ENCODE results near the gene SEC31A. TPM values are rescaled to one million over a fixed set of nuclear protein-coding genes. Genes with fewer than 3 reads are reported as not detected.

SEC31A gene
- total and polyA plus RNA-seq, 7 experiments from 2014 or later: 130 to 168 (median 147) TPM

DNA sequence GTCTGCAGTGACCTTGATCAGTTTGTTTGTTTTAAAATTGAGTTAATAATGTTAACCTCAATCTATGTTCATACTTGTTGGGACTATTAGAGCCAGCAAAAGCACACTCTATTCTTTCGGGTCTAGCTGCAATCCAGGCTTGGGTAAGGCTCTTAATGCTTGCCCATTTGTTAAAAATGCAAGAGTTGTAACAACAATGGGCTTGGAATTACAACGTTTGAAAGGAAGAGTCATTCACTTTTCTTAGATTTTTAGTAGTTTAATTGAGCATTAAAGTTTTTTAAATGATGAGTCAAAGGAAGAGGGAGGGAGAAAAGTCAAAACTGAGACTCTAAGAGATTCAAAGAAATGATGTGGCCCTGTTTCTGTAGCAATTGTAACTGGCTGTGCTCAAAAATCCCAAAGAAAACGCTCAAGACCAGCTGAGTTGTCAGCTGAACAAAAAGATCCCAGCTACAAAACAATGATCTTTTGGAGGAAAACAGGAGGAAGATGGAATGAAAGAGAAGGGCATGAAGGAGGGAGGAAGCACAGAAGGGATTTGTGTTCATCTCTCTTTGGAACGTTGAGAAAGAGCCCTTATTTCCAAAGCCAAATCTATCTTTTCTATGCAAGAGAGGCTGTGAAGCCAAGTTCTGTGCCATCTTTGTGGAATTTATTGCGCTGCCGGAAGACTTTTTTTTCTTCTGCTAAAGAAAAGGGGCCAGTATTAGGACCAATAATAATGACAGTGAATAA lies 97.9 kb downstream of the SEC31A start:
- POLR2A ChIA-PET: no interaction called here
- H3K36me3 ChIP-seq (ENCODE audit: control insufficient read depth in 2 of 3, insufficient read depth in 3 of 3, low read length in 3 of 3): no peaks in the 10 kb centered on the region
- no peaks in the 10 kb centered on the region for H3K27me3 ChIP-seq (ENCODE audit: control insufficient read depth in 2 of 2, insufficient read depth in 2 of 2, low read length in 2 of 2)
- peaks cover 5 to 14% (median 8%) of the 10 kb centered on the region in 7 donors for H3K4me1 Mint-ChIP-seq
- H3K27ac Mint-ChIP-seq: no peak overlapping the region
- ATAC-seq (no peak), DNase-seq (no peak)
- no peaks in the 10 kb centered on the region for H3K36me3 Mint-ChIP-seq
- CTCF ChIA-PET: no interaction called here
- no peak overlapping the region for H3K4me3 Mint-ChIP-seq
- H3K27ac ChIP-seq (ENCODE audit: low read depth, low read length): no peak overlapping the region
- no peak overlapping the region for H3K4me3 ChIP-seq (ENCODE audit: low read length)
- H3K9me3 ChIP-seq (ENCODE audit: control insufficient read depth in 2 of 3, low read length in 3 of 3): no peaks in the 10 kb centered on the region
- intact Hi-C loops (cut with micrococcal nuclease): no loop called here
- H3K27me3 Mint-ChIP-seq: peaks cover 17 to 48% (median 27%) of the 10 kb centered on the region in 5 donors
- peaks cover 0 to 5% of the 10 kb centered on the region in 2 donors for H3K4me1 ChIP-seq (ENCODE audit: control insufficient read depth in 2 of 2, insufficient read depth in 2 of 2, low read length in 2 of 2)
- no peaks in the 10 kb centered on the region for H3K9me3 Mint-ChIP-seq

- H3K4me3 Mint-ChIP-seq: peak overlapping the region in 1 of 10 donors; percentile 8
- H3K9me3 Mint-ChIP-seq: no peaks in the 10 kb centered on the region
- no peaks in the 10 kb centered on the region for H3K36me3 ChIP-seq (ENCODE audit: control insufficient read depth in 2 of 3, insufficient read depth in 3 of 3, low read length in 3 of 3)
- no peaks in the 10 kb centered on the region for H3K4me1 ChIP-seq (ENCODE audit: control insufficient read depth in 2 of 2, insufficient read depth in 2 of 2, low read length in 2 of 2)
- intact Hi-C loops (cut with micrococcal nuclease): no loop called here
- CTCF ChIA-PET: no interaction called here
- H3K27me3 Mint-ChIP-seq: peaks cover 2 to 38% (median 20%) of the 10 kb centered on the region in 5 donors
- no peaks in the 10 kb centered on the region for H3K27me3 ChIP-seq (ENCODE audit: control insufficient read depth in 2 of 2, insufficient read depth in 2 of 2, low read length in 2 of 2)
- no peak overlapping the region for H3K4me3 ChIP-seq (ENCODE audit: low read length)
- no peak overlapping the region for H3K27ac ChIP-seq (ENCODE audit: low read depth, low read length)
- ATAC-seq: no peak
- no peaks in the 10 kb centered on the region for H3K9me3 ChIP-seq (ENCODE audit: control insufficient read depth in 2 of 3, low read length in 3 of 3)
- DNase-seq: no peak
- H3K4me1 Mint-ChIP-seq: no peaks in the 10 kb centered on the region
- no peak overlapping the region for H3K27ac Mint-ChIP-seq
- POLR2A ChIA-PET: no interaction called here
- no peaks in the 10 kb centered on the region for H3K36me3 Mint-ChIP-seq
Observed at GRCh38 chr4:82791179-82791578, 99.8 kb downstream of the SEC31A start.

GRCh38 chr4:82790060-82790660 lies 100.8 kb downstream of the SEC31A start:
- peaks cover 0 to 37% (median 15%) of the 10 kb centered on the region in 5 donors for H3K27me3 Mint-ChIP-seq
- no peak overlapping the region for H3K4me3 Mint-ChIP-seq
- ChIA-PET CTCF (no interaction called here), POLR2A (no interaction called here)
- no peaks in the 10 kb centered on the region for H3K9me3 Mint-ChIP-seq
- Histone ChIP-seq H3K27ac (ENCODE audit: low read depth, low read length) (no peak overlapping the region), H3K4me3 (ENCODE audit: low read length) (no peak overlapping the region), H3K9me3 (ENCODE audit: control insufficient read depth in 2 of 3, low read length in 3 of 3) (no peaks in the 10 kb centered on the region), H3K4me1 (ENCODE audit: control insufficient read depth in 2 of 2, insufficient read depth in 2 of 2, low read length in 2 of 2) (no peaks in the 10 kb centered on the region), H3K27me3 (ENCODE audit: control insufficient read depth in 2 of 2, insufficient read depth in 2 of 2, low read length in 2 of 2) (no peaks in the 10 kb centered on the region), H3K36me3 (ENCODE audit: control insufficient read depth in 2 of 3, insufficient read depth in 3 of 3, low read length in 3 of 3) (no peaks in the 10 kb centered on the region)
- DNase-seq (no peak), ATAC-seq (no peak)
- intact Hi-C loops (cut with micrococcal nuclease): no loop called here
- no peaks in the 10 kb centered on the region for H3K36me3 Mint-ChIP-seq
- no peaks in the 10 kb centered on the region for H3K4me1 Mint-ChIP-seq
- no peak overlapping the region for H3K27ac Mint-ChIP-seq

- no peak overlapping the region for H3K4me3 Mint-ChIP-seq
Observed at GRCh38 chr4:82789025-82789776, 101.8 kb downstream of the SEC31A start.

GRCh38 chr4:82787342-82787741 lies 103.6 kb downstream of the SEC31A start:
- Histone ChIP-seq H3K9me3 (ENCODE audit: control insufficient read depth in 2 of 3, low read length in 3 of 3) (no peaks in the 10 kb centered on the region), H3K36me3 (ENCODE audit: control insufficient read depth in 2 of 3, insufficient read depth in 3 of 3, low read length in 3 of 3) (no peaks in the 10 kb centered on the region), H3K27me3 (ENCODE audit: control insufficient read depth in 2 of 2, insufficient read depth in 2 of 2, low read length in 2 of 2) (no peaks in the 10 kb centered on the region), H3K4me1 (ENCODE audit: control insufficient read depth in 2 of 2, insufficient read depth in 2 of 2, low read length in 2 of 2) (no peaks in the 10 kb centered on the region), H3K4me3 (ENCODE audit: low read length) (no peak overlapping the region), H3K27ac (ENCODE audit: low read depth, low read length) (no peak overlapping the region)
- no peak overlapping the region for H3K27ac Mint-ChIP-seq
- H3K4me1 Mint-ChIP-seq: no peaks in the 10 kb centered on the region
- intact Hi-C loops (cut with micrococcal nuclease): no loop called here
- H3K4me3 Mint-ChIP-seq: no peak overlapping the region
- ChIA-PET POLR2A (no interaction called here), CTCF (no interaction called here)
- ATAC-seq (no peak), DNase-seq (no peak)
- no peaks in the 10 kb centered on the region for H3K36me3 Mint-ChIP-seq
- no peaks in the 10 kb centered on the region for H3K9me3 Mint-ChIP-seq
- peaks cover 0 to 28% (median 14%) of the 10 kb centered on the region in 5 donors for H3K27me3 Mint-ChIP-seq

More at GRCh38 chr4:82789025-82789776, 101.8 kb downstream of the SEC31A start:
- H3K9me3 Mint-ChIP-seq: no peaks in the 10 kb centered on the region
- ChIA-PET POLR2A (no interaction called here), CTCF (no interaction called here)
- no peak for ATAC-seq
- H3K36me3 Mint-ChIP-seq: no peaks in the 10 kb centered on the region
- H3K27ac Mint-ChIP-seq: no peak overlapping the region
- Histone ChIP-seq H3K9me3 (ENCODE audit: control insufficient read depth in 2 of 3, low read length in 3 of 3) (no peaks in the 10 kb centered on the region), H3K27me3 (ENCODE audit: control insufficient read depth in 2 of 2, insufficient read depth in 2 of 2, low read length in 2 of 2) (no peaks in the 10 kb centered on the region), H3K27ac (ENCODE audit: low read depth, low read length) (no peak overlapping the region), H3K36me3 (ENCODE audit: control insufficient read depth in 2 of 3, insufficient read depth in 3 of 3, low read length in 3 of 3) (no peaks in the 10 kb centered on the region), H3K4me3 (ENCODE audit: low read length) (no peak overlapping the region), H3K4me1 (ENCODE audit: control insufficient read depth in 2 of 2, insufficient read depth in 2 of 2, low read length in 2 of 2) (no peaks in the 10 kb centered on the region)
- peaks cover 0 to 39% (median 17%) of the 10 kb centered on the region in 5 donors for H3K27me3 Mint-ChIP-seq
- intact Hi-C loops (cut with micrococcal nuclease): no loop called here
- no peaks in the 10 kb centered on the region for H3K4me1 Mint-ChIP-seq
- no peak for DNase-seq

- peaks cover 0 to 27% (median 14%) of the 10 kb centered on the region in 5 donors for H3K27me3 Mint-ChIP-seq
- intact Hi-C loops (cut with micrococcal nuclease): no loop called here
- POLR2A ChIA-PET: no interaction called here
- H3K4me1 Mint-ChIP-seq: no peaks in the 10 kb centered on the region
- Histone ChIP-seq H3K27me3 (ENCODE audit: control insufficient read depth in 2 of 2, insufficient read depth in 2 of 2, low read length in 2 of 2) (no peaks in the 10 kb centered on the region), H3K36me3 (ENCODE audit: control insufficient read depth in 2 of 3, insufficient read depth in 3 of 3, low read length in 3 of 3) (no peaks in the 10 kb centered on the region), H3K27ac (ENCODE audit: low read depth, low read length) (no peak overlapping the region), H3K9me3 (ENCODE audit: control insufficient read depth in 2 of 3, low read length in 3 of 3) (no peaks in the 10 kb centered on the region), H3K4me3 (ENCODE audit: low read length) (no peak overlapping the region), H3K4me1 (ENCODE audit: control insufficient read depth in 2 of 2, insufficient read depth in 2 of 2, low read length in 2 of 2) (no peaks in the 10 kb centered on the region)
- ATAC-seq (no peak), DNase-seq (no peak)
- CTCF ChIA-PET: no interaction called here
- no peaks in the 10 kb centered on the region for H3K9me3 Mint-ChIP-seq
- H3K36me3 Mint-ChIP-seq: no peaks in the 10 kb centered on the region
- no peak overlapping the region for H3K4me3 Mint-ChIP-seq
- no peak overlapping the region for H3K27ac Mint-ChIP-seq
Observed at GRCh38 chr4:82786828-82787227, 104.1 kb downstream of the SEC31A start.

All from naive thymus-derived CD4-positive, alpha-beta T cell (primary cell).